Measurements from ENCODE around the gene TF. TPM values are rescaled to one million over a fixed set of nuclear protein-coding genes. Genes with fewer than 3 reads are reported as not detected.

The TF gene
- total RNA-seq, 1 experiment from 2014 or later = 0.09 TPM

DNA sequence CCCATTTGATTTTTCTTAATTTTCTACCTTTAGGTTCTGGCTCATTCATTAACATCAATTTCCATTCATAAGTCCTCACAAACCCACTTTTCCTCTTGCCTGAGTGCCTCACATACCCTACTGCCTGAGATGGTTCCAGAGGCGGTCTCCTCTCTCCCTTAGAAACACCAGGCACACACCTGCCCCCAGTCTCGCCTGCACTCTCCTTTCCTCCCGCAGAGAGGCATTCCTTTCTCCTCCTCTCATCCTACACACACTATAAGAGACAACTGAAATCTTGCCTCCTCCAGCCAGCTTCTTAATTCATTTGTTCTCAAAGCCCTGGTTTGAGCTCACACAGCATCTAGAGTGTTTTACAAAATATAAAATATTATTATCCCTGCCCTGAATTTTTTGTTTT lies 27.5 kb downstream of the TF start:
- Histone ChIP-seq H4K5ac (ENCODE audit: insufficient read length, low read depth, low read length) (no peak overlapping the region), H3K4ac (ENCODE audit: low read depth, low read length) (no peak overlapping the region), H2BK15ac (ENCODE audit: low read depth, low read length) (no peak overlapping the region), H4K20me1 (ENCODE audit: control insufficient read depth, insufficient read depth, insufficient read length) (no peaks in the 10 kb centered on the region), H2BK5ac (ENCODE audit: insufficient read length, low read length) (no peak overlapping the region), H3K79me1 (ENCODE audit: insufficient read depth, low read depth, low read length, poor library complexity, severe bottlenecking) (no peaks in the 10 kb centered on the region), H3K14ac (ENCODE audit: insufficient read depth, low read length) (no peak overlapping the region), H2BK120ac (ENCODE audit: low read depth, low read length, poor library complexity, severe bottlenecking) (no peak overlapping the region), H3K9ac (ENCODE audit: extremely low read depth, insufficient read length, low read length) (no peak overlapping the region), H3K4me1 (ENCODE audit: insufficient read depth, low read length) (no peaks in the 10 kb centered on the region; the same call in 1 of the 2 replicates), H2AFZ (ENCODE audit: low read length) (no peak overlapping the region), H3K9me3 (ENCODE audit: control insufficient read depth, low read depth, low read length) (no peaks in the 10 kb centered on the region), H3K18ac (ENCODE audit: insufficient read length, low read depth, low read length) (no peak overlapping the region), H3K27ac (ENCODE audit: insufficient read length, low read depth, low read length) (no peak overlapping the region), H3K27me3 (ENCODE audit: insufficient read depth, low read length) (no peaks in the 10 kb centered on the region), H2BK20ac (ENCODE audit: low read depth, low read length, poor library complexity, severe bottlenecking) (no peak overlapping the region), H4K91ac (ENCODE audit: insufficient read length, low read depth, low read length) (no peak overlapping the region), H2BK12ac (ENCODE audit: insufficient read length, low read depth, low read length) (no peak overlapping the region), H3K23ac (ENCODE audit: insufficient read length, low read depth, low read length) (no peak overlapping the region), H3K23me2 (ENCODE audit: insufficient read length, low read depth, low read length, poor library complexity, severe bottlenecking) (no peaks in the 10 kb centered on the region), H3K4me2 (ENCODE audit: insufficient read depth, insufficient read length, low read length) (no peak overlapping the region), H3T11ph (ENCODE audit: low read length) (no peak overlapping the region), H2AK5ac (ENCODE audit: insufficient read length, low read length) (no peak overlapping the region), H3K79me2 (ENCODE audit: insufficient read depth, low read length) (no peaks in the 10 kb centered on the region), H3K56ac (ENCODE audit: insufficient read length, low read depth, low read length) (no peak overlapping the region), H4K8ac (replicated peaks; ENCODE audit: insufficient read length, low read depth, low read length) (no peak overlapping the region)
- Mint-ChIP-seq H3K4me1 (peaks cover 13% of the 10 kb centered on the region in 2 experiments), H3K27ac (no peak overlapping the region), H3K27me3 (ENCODE audit: low read depth) (peaks cover 10% of the 10 kb centered on the region), H3K4me3 (no peak overlapping the region), H3K36me3 (ENCODE audit: insufficient read depth in 1 of 3, low read depth in 3 of 3) (no peaks in the 10 kb centered on the region; a peak in 1 of 7 replicates), H3K9me3 (no peaks in the 10 kb centered on the region; a peak in 1 of 5 replicates)
- no peak for DNase-seq
- TF ChIP-seq, protein P1, sequence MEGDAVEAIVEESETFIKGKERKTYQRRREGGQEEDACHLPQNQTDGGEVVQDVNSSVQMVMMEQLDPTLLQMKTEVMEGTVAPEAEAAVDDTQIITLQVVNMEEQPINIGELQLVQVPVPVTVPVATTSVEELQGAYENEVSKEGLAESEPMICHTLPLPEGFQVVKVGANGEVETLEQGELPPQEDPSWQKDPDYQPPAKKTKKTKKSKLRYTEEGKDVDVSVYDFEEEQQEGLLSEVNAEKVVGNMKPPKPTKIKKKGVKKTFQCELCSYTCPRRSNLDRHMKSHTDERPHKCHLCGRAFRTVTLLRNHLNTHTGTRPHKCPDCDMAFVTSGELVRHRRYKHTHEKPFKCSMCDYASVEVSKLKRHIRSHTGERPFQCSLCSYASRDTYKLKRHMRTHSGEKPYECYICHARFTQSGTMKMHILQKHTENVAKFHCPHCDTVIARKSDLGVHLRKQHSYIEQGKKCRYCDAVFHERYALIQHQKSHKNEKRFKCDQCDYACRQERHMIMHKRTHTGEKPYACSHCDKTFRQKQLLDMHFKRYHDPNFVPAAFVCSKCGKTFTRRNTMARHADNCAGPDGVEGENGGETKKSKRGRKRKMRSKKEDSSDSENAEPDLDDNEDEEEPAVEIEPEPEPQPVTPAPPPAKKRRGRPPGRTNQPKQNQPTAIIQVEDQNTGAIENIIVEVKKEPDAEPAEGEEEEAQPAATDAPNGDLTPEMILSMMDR (conservative IDR thresholded peaks at IDR 0.05) = no peak
- no CpG with 5 or more reads among the region's 3 CpGs for WGBS (ENCODE audit: extremely low coverage, insufficient read length, low lambda C conversion rate)

Measured in H9 (cell line).